ENCODE measurements around the gene TBL2. TPM values are rescaled to one million over a fixed set of nuclear protein-coding genes. Genes with fewer than 3 reads are reported as not detected.
"Not testable (repeated sequence)": the region's sequence is repeated elsewhere in the genome, so short reads cannot be mapped to it uniquely, and the experiment has no call there.

Gene TBL2
- polyA plus RNA-seq, 1 donor from 2014 or later = 38.6 TPM

DNA sequence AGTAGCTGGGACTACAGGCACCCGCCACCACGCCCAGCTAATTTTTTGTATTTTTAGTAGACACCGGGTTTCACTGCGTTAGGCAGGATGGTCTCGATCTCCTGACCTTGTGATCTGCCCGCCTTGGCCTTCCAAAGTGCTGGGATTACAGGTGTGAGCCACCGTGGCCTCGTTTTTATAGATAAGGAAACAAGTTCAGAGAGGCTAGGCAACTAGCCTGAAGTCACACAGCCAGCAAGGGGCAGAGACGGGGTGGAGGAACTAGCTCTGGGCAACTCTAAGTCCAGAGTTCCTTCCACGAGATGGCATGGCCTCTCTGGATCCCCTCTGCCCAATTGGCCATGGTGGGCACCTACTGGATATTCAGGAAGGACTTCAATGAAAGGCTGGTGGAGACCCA lies 36.6 kb upstream of the TBL2 start:
- H3K9me3 ChIP-seq (ENCODE audit: low read length); H3K9me2 ChIP-seq (ENCODE audit: insufficient read depth, low read length): not testable (repeated sequence)

DNA sequence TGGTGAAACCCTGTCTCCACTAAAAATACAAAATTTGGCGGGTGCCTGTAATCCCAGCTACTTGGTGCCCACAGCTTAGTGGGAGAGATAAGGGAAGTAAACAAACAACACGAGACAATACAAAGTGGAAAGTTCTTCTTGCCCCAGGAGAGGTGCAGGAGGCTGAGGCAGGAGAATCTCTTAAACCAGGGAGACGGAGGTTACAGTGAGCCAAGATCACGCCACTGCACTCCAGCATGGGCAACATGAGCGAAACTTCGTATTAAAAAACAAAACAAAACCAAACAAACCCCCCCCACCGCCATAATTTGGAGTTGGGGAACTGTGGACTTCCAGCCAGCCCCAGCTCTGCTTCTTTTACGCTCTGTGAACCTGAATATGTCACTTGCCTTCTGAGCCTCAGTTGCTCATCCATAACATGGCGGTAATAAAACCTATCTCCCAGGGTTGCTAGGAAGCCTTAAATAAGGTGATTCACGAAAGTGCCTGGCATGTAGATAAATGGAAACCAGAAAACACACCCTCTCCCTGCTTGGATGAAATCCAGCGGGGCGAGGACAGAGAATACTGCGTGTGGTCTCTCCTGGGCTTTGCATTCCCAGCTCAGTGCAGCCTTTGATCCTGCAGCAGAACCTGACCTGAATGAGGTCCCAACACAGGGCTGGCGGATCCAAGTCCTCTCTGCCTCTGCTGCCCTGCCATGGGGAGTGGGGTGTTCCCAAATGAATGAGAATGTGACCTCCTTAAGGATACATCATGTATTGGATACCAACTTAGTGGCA lies 35.8 kb upstream of the TBL2 start:
- Histone ChIP-seq H3K27ac (ENCODE audit: low read length) (no peak overlapping the region), H3K9me3 (ENCODE audit: low read length) (no peaks in the 10 kb centered on the region), H2AFZ (ENCODE audit: low read depth, low read length) (no peak overlapping the region), H4K20me1 (ENCODE audit: insufficient read depth) (no peaks in the 10 kb centered on the region), H3F3A (ENCODE audit: insufficient read depth, low read length, poor library complexity, severe bottlenecking) (no peaks in the 10 kb centered on the region), H3K4me3 (ENCODE audit: low read length) (no peak overlapping the region), H3K9me2 (ENCODE audit: insufficient read depth, low read length) (no peaks in the 10 kb centered on the region), H3K79me2 (replicated peaks; ENCODE audit: insufficient read depth, low read length) (no peaks in the 10 kb centered on the region), H3K27me3 (ENCODE audit: insufficient read depth, low read depth, low read length) (no peaks in the 10 kb centered on the region), H3K36me3 (ENCODE audit: insufficient read depth, low read length) (no peaks in the 10 kb centered on the region), H3K9ac (ENCODE audit: low read length) (no peak overlapping the region), H3K4me2 (ENCODE audit: low read length) (no peak overlapping the region)
- TF ChIP-seq RAD21 (conservative IDR thresholded peaks at IDR 0.05) (no peak), SMC3 (conservative IDR thresholded peaks at IDR 0.05; ENCODE audit: poor library complexity) (no peak), TAF1 (IDR thresholded peaks at IDR 0.05; ENCODE audit: low read depth) (no peak), POLR2AphosphoS5 (IDR thresholded peaks at IDR 0.05) (no peak), EP300 (conservative IDR thresholded peaks at IDR 0.05; ENCODE audit: poor library complexity, severe bottlenecking) (no peak), EZH2 (IDR thresholded peaks at IDR 0.05; ENCODE audit: borderline replicate concordance, insufficient read depth, low read length, poor library complexity, severe bottlenecking) (no peak), MXI1 (conservative IDR thresholded peaks at IDR 0.05; ENCODE audit: poor library complexity, severe bottlenecking) (no peak)
- TF ChIP-seq, protein P1, sequence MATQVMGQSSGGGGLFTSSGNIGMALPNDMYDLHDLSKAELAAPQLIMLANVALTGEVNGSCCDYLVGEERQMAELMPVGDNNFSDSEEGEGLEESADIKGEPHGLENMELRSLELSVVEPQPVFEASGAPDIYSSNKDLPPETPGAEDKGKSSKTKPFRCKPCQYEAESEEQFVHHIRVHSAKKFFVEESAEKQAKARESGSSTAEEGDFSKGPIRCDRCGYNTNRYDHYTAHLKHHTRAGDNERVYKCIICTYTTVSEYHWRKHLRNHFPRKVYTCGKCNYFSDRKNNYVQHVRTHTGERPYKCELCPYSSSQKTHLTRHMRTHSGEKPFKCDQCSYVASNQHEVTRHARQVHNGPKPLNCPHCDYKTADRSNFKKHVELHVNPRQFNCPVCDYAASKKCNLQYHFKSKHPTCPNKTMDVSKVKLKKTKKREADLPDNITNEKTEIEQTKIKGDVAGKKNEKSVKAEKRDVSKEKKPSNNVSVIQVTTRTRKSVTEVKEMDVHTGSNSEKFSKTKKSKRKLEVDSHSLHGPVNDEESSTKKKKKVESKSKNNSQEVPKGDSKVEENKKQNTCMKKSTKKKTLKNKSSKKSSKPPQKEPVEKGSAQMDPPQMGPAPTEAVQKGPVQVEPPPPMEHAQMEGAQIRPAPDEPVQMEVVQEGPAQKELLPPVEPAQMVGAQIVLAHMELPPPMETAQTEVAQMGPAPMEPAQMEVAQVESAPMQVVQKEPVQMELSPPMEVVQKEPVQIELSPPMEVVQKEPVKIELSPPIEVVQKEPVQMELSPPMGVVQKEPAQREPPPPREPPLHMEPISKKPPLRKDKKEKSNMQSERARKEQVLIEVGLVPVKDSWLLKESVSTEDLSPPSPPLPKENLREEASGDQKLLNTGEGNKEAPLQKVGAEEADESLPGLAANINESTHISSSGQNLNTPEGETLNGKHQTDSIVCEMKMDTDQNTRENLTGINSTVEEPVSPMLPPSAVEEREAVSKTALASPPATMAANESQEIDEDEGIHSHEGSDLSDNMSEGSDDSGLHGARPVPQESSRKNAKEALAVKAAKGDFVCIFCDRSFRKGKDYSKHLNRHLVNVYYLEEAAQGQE (IDR thresholded peaks at IDR 0.05; ENCODE audit: borderline replicate concordance) = no peak
- TF ChIP-seq, protein P2, sequence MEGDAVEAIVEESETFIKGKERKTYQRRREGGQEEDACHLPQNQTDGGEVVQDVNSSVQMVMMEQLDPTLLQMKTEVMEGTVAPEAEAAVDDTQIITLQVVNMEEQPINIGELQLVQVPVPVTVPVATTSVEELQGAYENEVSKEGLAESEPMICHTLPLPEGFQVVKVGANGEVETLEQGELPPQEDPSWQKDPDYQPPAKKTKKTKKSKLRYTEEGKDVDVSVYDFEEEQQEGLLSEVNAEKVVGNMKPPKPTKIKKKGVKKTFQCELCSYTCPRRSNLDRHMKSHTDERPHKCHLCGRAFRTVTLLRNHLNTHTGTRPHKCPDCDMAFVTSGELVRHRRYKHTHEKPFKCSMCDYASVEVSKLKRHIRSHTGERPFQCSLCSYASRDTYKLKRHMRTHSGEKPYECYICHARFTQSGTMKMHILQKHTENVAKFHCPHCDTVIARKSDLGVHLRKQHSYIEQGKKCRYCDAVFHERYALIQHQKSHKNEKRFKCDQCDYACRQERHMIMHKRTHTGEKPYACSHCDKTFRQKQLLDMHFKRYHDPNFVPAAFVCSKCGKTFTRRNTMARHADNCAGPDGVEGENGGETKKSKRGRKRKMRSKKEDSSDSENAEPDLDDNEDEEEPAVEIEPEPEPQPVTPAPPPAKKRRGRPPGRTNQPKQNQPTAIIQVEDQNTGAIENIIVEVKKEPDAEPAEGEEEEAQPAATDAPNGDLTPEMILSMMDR (IDR thresholded peaks at IDR 0.05; ENCODE audit: poor library complexity, severe bottlenecking) = no peak

More for the DNA sequence above, 36.6 kb upstream of the TBL2 start:
- H3K79me2 ChIP-seq (replicated peaks; ENCODE audit: insufficient read depth, low read length); H3F3A ChIP-seq (ENCODE audit: insufficient read depth, low read length, poor library complexity, severe bottlenecking); H3K27ac ChIP-seq (ENCODE audit: low read length); H3K9ac ChIP-seq (ENCODE audit: low read length); H3K27me3 ChIP-seq (ENCODE audit: insufficient read depth, low read depth, low read length); H4K20me1 ChIP-seq (ENCODE audit: insufficient read depth); H3K4me2 ChIP-seq (ENCODE audit: low read length); H3K4me3 ChIP-seq (ENCODE audit: low read length); H2AFZ ChIP-seq (ENCODE audit: low read depth, low read length); H3K36me3 ChIP-seq (ENCODE audit: insufficient read depth, low read length): not testable (repeated sequence)

All from neural cell (in vitro differentiated cells).